ENCODE data around the gene MINDY4. TPM values are rescaled to one million over a fixed set of nuclear protein-coding genes. Genes with fewer than 3 reads are reported as not detected.

The MINDY4 gene
- total and polyA plus RNA-seq, 2 of the 8 experiments (the other 6 are each of a cell fraction or from before 2014, with no cell fraction given), result 1.3 to 3.6 TPM

DNA sequence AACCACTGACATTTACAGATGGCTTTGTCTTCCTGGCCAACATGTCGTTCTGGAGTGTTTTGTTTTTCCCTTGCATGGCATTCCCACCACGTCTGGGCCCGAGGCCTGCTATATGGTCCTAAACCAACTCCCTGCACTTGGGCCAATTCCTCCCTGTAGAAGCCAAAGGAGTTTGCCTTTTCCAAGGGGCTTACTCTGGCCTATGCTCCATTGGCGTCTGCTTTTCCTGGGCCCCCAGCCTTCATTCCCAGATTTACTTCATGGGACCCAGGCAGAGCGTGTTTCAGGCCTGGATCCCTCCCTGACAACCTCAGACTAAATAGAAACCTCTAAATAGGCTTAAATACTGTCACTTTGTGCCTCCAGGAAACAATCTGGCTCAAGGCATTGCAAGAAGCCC is 60.7 kb downstream of the MINDY4 start:
- no peaks in the 10 kb centered on the region for H3K79me2 ChIP-seq (ENCODE audit: control insufficient read depth in 1 of 2, insufficient read depth in 2 of 2, low read length in 2 of 2)
- H3K27ac ChIP-seq (ENCODE audit: low read depth, low read length), result no peak overlapping the region
- no peak overlapping the region for H3K18ac ChIP-seq (ENCODE audit: extremely low read depth, low read length)
- no peak overlapping the region for H3K4me2 ChIP-seq (ENCODE audit: insufficient read depth in 1 of 2, low read depth in 2 of 2, low read length in 2 of 2)
- no peak overlapping the region for H2BK12ac ChIP-seq (ENCODE audit: low read depth, low read length)
- H3K4ac ChIP-seq (replicated peaks; ENCODE audit: insufficient read length, low read depth, low read length), result no peak overlapping the region
- no peak overlapping the region for H4K8ac ChIP-seq (ENCODE audit: extremely low read depth, insufficient read depth, low read length)
- CTCF ChIA-PET (ENCODE audit: partially characterized antibody), result no interaction called here
- H3K23ac ChIP-seq (ENCODE audit: insufficient read length), result no peak overlapping the region
- H3K14ac ChIP-seq (ENCODE audit: insufficient read length), result no peak overlapping the region
- H3K9ac ChIP-seq (replicated peaks in 1 of 4; ENCODE audit: extremely low read depth in 1 of 4, low read depth in 3 of 4, low read length in 3 of 4), result no peak overlapping the region
- no peaks in the 10 kb centered on the region for H3K23me2 ChIP-seq (ENCODE audit: low read depth, low read length)
- H3K27me3 ChIP-seq (replicated peaks in 1 of 4; ENCODE audit: control insufficient read depth in 3 of 4, extremely low read depth in 1 of 4, insufficient read depth in 3 of 4, low read length in 3 of 4), result no peaks in the 10 kb centered on the region
- no peak for DNase-seq (ENCODE audit: low read depth in 1 of 2, low spot score in 2 of 2)
- H3K79me1 ChIP-seq (ENCODE audit: low read depth, low read length), result no peaks in the 10 kb centered on the region
- 84% methylated on average over 5 of the region's 5 CpGs; no CpG with 5 or more reads in 1 of the 2 experiments for WGBS, 2 experiments (ENCODE audit: extremely low coverage in 1 of 2, insufficient coverage in 1 of 2, insufficient read length in 1 of 2, insufficient replicate concordance in 2 of 2, low coverage in 1 of 2, low lambda C conversion rate in 2 of 2, missing lambda C conversion rate in 1 of 2)
- H3K4me1 ChIP-seq (replicated peaks in 1 of 4; ENCODE audit: control insufficient read depth in 3 of 4, insufficient read depth in 4 of 4, low read length in 3 of 4), result 0 out of 7 replicates have a peak, but pooled peaks cover 0 to 2% (median 0%) of the 10 kb centered on the region in 4 experiments
- POLR2A ChIA-PET (ENCODE audit: partially characterized antibody), result no interaction called here
- no peak for TF ChIP-seq JUND (IDR thresholded peaks at IDR 0.05; ENCODE audit: low read length)
- no peak for TF ChIP-seq GABPA (IDR thresholded peaks at IDR 0.05; ENCODE audit: borderline replicate concordance, insufficient read depth, low read length)
- TF ChIP-seq BCL11A (IDR thresholded peaks at IDR 0.05; ENCODE audit: low read depth in 2 of 2, low read length in 2 of 2), result no peak
- TF ChIP-seq EP300 (IDR thresholded peaks at IDR 0.05; ENCODE audit: borderline replicate concordance in 1 of 2, low read depth in 2 of 2, low read length in 2 of 2), result no peak
- no peak for TF ChIP-seq TAF1 (IDR thresholded peaks at IDR 0.05; ENCODE audit: low read depth, low read length)
- TF ChIP-seq TEAD4 (IDR thresholded peaks at IDR 0.05; ENCODE audit: low read depth, low read length), result no peak
- TF ChIP-seq NRF1 (IDR thresholded peaks at IDR 0.05; ENCODE audit: low read depth, low read length), result no peak
- H3K56ac ChIP-seq (replicated peaks; ENCODE audit: insufficient read length, low read depth, low read length), result no peak overlapping the region
- no peak overlapping the region for H3K4me3 ChIP-seq (ENCODE audit: extremely low read depth in 1 of 4, insufficient read depth in 2 of 4, low read depth in 3 of 4, low read length in 4 of 4)
- H2BK120ac ChIP-seq (replicated peaks; ENCODE audit: low read depth, low read length), result no peak overlapping the region
- peaks cover 0 to 5% (median 0%) of the 10 kb centered on the region in 4 experiments; a peak in 1 of 8 replicates for H3K36me3 ChIP-seq (ENCODE audit: control insufficient read depth in 2 of 4, insufficient read depth in 4 of 4, low read length in 3 of 4)
- no peak overlapping the region for H2AFZ ChIP-seq (ENCODE audit: low read length)
- no peak overlapping the region for H2BK15ac ChIP-seq (ENCODE audit: low read length)
- H2BK20ac ChIP-seq (ENCODE audit: low read length), result no peak overlapping the region
- no peak overlapping the region for H4K5ac ChIP-seq (ENCODE audit: insufficient read length, low read depth, low read length)
- no peak for FAIRE-seq
- H2BK5ac ChIP-seq (ENCODE audit: low read depth, low read length), result no peak overlapping the region
- no peak overlapping the region for H2AK5ac ChIP-seq (ENCODE audit: low read depth, low read length)
- H4K20me1 ChIP-seq (replicated peaks in 1 of 2; ENCODE audit: control insufficient read depth in 1 of 2, insufficient read depth in 2 of 2, low read length in 2 of 2), result no peaks in the 10 kb centered on the region
- H4K91ac ChIP-seq (replicated peaks; ENCODE audit: insufficient read length, low read length), result no peak overlapping the region
- peaks cover 10 to 26% of the 10 kb centered on the region in 2 experiments; a peak in 3 of 4 replicates for H3K9me3 ChIP-seq (ENCODE audit: insufficient read depth in 2 of 2, low read depth in 1 of 2, low read length in 1 of 2)

Measured in H1 (cell line).